ENCODE measurements around the gene SIPA1L2. TPM values are rescaled to one million over a fixed set of nuclear protein-coding genes. Genes with fewer than 3 reads are reported as not detected.

Gene SIPA1L2
- total and polyA plus RNA-seq, 4 donors, result 5.3 to 60.1 (median 30.4) TPM

DNA sequence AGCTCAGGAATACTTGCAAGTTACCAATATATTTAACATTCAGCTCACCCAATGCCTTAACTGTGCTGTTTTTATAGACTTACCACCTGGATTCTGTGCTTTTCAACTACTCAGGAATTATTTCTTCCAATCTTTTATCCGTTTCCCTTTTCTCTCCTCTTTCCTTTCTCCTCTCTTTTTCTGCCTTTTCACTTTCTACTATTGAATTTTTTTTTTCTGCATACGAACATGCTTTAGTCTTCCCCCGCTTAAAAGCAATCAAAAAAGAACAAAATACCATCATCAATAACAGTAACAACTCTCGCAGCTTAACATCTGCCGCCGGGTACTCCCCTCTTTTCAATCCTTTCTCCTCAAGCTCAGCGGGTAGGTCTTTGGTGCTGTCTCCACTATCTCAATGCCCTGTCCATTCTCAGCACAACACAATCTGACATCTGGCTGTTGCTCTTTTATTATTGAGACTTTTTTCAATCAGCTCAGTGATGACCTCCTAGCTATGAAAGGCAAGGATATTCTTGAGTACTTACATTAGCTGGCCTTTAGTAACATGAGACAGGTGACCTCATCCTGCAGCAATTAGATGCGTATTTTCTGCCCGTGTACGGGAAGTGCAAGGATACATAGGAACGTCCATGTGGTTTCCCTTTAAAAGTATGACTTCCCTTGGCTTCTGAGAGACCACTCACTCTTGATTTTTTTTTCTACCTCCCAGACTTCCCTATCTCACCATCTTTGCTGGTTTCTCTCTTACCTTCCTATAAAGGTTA, 40.2 kb upstream of the SIPA1L2 start:
- Histone ChIP-seq H3K9ac (ENCODE audit: insufficient read depth in 1 of 2, low read length in 2 of 2) (no peak overlapping the region), H3K27me3 (ENCODE audit: control insufficient read depth in 3 of 3, insufficient read depth in 3 of 3, low read length in 2 of 3) (no peaks in the 10 kb centered on the region), H3K27ac (ENCODE audit: low read depth in 1 of 2, low read length in 1 of 2) (no peak overlapping the region), H3K9me3 (ENCODE audit: control insufficient read depth in 4 of 4, insufficient read depth in 3 of 4, low read length in 3 of 4) (no peaks in the 10 kb centered on the region), H3K36me3 (ENCODE audit: control insufficient read depth in 4 of 4, insufficient read depth in 4 of 4, low read length in 4 of 4) (no peaks in the 10 kb centered on the region), H3K4me1 (ENCODE audit: control insufficient read depth in 5 of 5, insufficient read depth in 5 of 5, low read length in 5 of 5) (peaks cover 0 to 29% (median 7%) of the 10 kb centered on the region in 5 donors), H3K4me3 (no peak overlapping the region)
- DNase-seq, result no peak
- WGBS, 2 donors, result 70 to 78% methylated on average over 11 of the region's 11 CpGs
- no peak for ATAC-seq (ENCODE audit: insufficient read depth, low FRiP score)
- TF ChIP-seq, protein P1, sequence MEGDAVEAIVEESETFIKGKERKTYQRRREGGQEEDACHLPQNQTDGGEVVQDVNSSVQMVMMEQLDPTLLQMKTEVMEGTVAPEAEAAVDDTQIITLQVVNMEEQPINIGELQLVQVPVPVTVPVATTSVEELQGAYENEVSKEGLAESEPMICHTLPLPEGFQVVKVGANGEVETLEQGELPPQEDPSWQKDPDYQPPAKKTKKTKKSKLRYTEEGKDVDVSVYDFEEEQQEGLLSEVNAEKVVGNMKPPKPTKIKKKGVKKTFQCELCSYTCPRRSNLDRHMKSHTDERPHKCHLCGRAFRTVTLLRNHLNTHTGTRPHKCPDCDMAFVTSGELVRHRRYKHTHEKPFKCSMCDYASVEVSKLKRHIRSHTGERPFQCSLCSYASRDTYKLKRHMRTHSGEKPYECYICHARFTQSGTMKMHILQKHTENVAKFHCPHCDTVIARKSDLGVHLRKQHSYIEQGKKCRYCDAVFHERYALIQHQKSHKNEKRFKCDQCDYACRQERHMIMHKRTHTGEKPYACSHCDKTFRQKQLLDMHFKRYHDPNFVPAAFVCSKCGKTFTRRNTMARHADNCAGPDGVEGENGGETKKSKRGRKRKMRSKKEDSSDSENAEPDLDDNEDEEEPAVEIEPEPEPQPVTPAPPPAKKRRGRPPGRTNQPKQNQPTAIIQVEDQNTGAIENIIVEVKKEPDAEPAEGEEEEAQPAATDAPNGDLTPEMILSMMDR (IDR thresholded peaks at IDR 0.05; ENCODE audit: control extremely low read depth, extremely low read depth), result no peak

DNA sequence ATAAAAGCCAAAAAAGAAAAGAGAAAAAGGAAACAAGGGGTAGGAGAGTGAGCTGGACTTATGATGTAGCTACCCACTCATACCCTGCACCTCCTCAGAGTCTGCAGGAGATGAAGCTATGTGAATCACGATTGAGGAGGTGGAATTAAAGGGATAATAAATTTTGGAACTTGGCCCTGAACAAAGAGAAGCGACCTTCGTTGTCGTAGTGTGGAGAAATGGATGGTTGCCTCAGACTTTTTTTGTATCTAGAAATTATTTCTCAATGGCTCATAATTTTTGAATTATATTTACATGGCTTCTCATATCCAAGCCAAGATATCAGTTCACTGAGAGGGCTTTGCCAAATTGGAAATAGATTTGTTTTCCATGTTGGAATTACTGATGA, 37.8 kb upstream of the SIPA1L2 start:
- H3K4me3 ChIP-seq, result no peak overlapping the region
- WGBS, 2 donors, result 33 to 37% methylated on average over 4 of the region's 4 CpGs
- no peaks in the 10 kb centered on the region for H3K27me3 ChIP-seq (ENCODE audit: control insufficient read depth in 3 of 3, insufficient read depth in 3 of 3, low read length in 2 of 3)
- H3K36me3 ChIP-seq (ENCODE audit: control insufficient read depth in 4 of 4, insufficient read depth in 4 of 4, low read length in 4 of 4), result no peaks in the 10 kb centered on the region
- ATAC-seq (ENCODE audit: insufficient read depth, low FRiP score), result no peak
- H3K9me3 ChIP-seq (ENCODE audit: control insufficient read depth in 4 of 4, insufficient read depth in 3 of 4, low read length in 3 of 4), result no peaks in the 10 kb centered on the region
- DNase-seq, result peak in 2 of 3 donors; percentile 68 to 84
- H3K27ac ChIP-seq (ENCODE audit: low read depth in 1 of 2, low read length in 1 of 2), result no peak overlapping the region
- TF ChIP-seq, protein P1 (IDR thresholded peaks at IDR 0.05; ENCODE audit: control extremely low read depth, extremely low read depth), result no peak
- no peak overlapping the region for H3K9ac ChIP-seq (ENCODE audit: insufficient read depth in 1 of 2, low read length in 2 of 2)
- H3K4me1 ChIP-seq (ENCODE audit: control insufficient read depth in 5 of 5, insufficient read depth in 5 of 5, low read length in 5 of 5), result peaks cover 0 to 16% (median 0%) of the 10 kb centered on the region in 5 donors

DNA sequence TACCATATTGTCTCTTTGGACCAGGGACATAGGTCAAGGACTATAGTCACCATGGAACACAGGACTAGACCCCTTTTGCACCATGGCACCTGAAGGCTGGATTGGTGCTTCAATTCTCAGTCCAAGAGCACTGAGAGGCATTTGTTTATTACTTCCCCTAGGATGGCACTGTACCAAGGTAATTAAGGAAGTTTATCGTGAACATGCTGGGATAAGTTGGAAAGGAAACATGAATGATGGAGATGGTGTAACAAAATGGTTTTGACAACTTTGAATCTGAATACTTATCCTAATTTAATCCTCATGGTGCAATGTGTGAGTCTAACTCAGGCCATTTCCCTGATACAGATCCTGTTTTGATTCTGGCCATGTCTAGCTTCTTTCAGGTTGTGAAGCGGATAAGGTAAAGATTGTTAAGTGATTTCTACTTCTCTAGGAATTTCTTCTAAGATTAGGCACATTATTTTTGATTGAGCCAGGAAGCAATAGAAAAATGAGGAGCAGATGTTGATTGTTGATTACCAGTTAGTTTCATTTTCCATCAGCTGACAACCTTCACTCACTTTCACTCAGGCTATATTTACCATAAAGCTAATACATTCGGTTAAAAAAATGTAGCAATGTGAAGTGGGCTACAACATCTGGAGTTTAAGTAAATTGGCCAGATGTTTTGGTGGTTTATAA, 37.3 kb upstream of the SIPA1L2 start:
- Histone ChIP-seq H3K27ac (ENCODE audit: low read depth in 1 of 2, low read length in 1 of 2) (no peak overlapping the region), H3K36me3 (ENCODE audit: control insufficient read depth in 4 of 4, insufficient read depth in 4 of 4, low read length in 4 of 4) (no peaks in the 10 kb centered on the region), H3K4me1 (ENCODE audit: control insufficient read depth in 5 of 5, insufficient read depth in 5 of 5, low read length in 5 of 5) (peaks cover 0 to 16% (median 0%) of the 10 kb centered on the region in 5 donors), H3K9ac (ENCODE audit: insufficient read depth in 1 of 2, low read length in 2 of 2) (peak overlapping the region in 1 of 2 donors; percentile 19), H3K4me3 (no peak overlapping the region), H3K9me3 (ENCODE audit: control insufficient read depth in 4 of 4, insufficient read depth in 3 of 4, low read length in 3 of 4) (no peaks in the 10 kb centered on the region), H3K27me3 (ENCODE audit: control insufficient read depth in 3 of 3, insufficient read depth in 3 of 3, low read length in 2 of 3) (no peaks in the 10 kb centered on the region)
- ATAC-seq (ENCODE audit: insufficient read depth, low FRiP score) (no peak), DNase-seq (peak in 1 of 3 donors; percentile 38)
- TF ChIP-seq, protein P1 (IDR thresholded peaks at IDR 0.05; ENCODE audit: control extremely low read depth, extremely low read depth), result no peak
- 19 to 39% methylated on average over 3 of the region's 3 CpGs for WGBS, 2 donors
